SK-N-SH treated with all-trans-retinoic acid at 6 μM for 48 hours (cell line): ENCODE results near the gene GARNL3.

Experiments
- ATAC-seq: fragments of 200-7000 bp; cut with Tn5 transposase; 3 replicates; pipeline ENCODE4 v1.9.1; 2020; ENCODE audit warnings: mild to moderate bottlenecking, moderate library complexity
- BACH2 ChIP-seq: fragments of 250-450 bp; sonication (Bioruptor Pico); IDR thresholded peaks from 2 replicates; pipeline ENCODE4 v1.9.0; 2021; ENCODE audit warnings: mild to moderate bottlenecking, borderline replicate concordance
- CSDC2 ChIP-seq: fragments of 250-450 bp; sonication (Bioruptor Pico); IDR thresholded peaks from 2 replicates; pipeline ENCODE4 v1.5.0; 2020; ENCODE audit warnings: mild to moderate bottlenecking, moderate library complexity
- CSRNP3 ChIP-seq: fragments of 250-450 bp; sonication (Bioruptor Pico); IDR thresholded peaks from 2 replicates; pipeline ENCODE4 v1.5.1; 2021; ENCODE audit warnings: mild to moderate bottlenecking, moderate library complexity
- ESRRG ChIP-seq: fragments of 250-450 bp; sonication (Bioruptor Pico); IDR thresholded peaks from 2 replicates; pipeline ENCODE4 v1.6.1; 2021; ENCODE audit warnings: mild to moderate bottlenecking
- OSR1 ChIP-seq: fragments of 250-450 bp; sonication (Bioruptor Pico); IDR thresholded peaks from 2 replicates; pipeline ENCODE4 v1.8.0; 2022; ENCODE audit warnings: moderate library complexity, mild to moderate bottlenecking, inconsistent platforms
- RARB ChIP-seq: fragments of 250-450 bp; sonication (Bioruptor Pico); IDR thresholded peaks from 2 replicates; pipeline ENCODE4 v1.8.0; 2021; ENCODE audit warnings: mild to moderate bottlenecking, moderate library complexity
- TOX ChIP-seq: fragments of 250-450 bp; sonication (Bioruptor Pico); IDR thresholded peaks from 2 replicates; pipeline ENCODE4 v1.8.0; 2021; ENCODE audit warnings: mild to moderate bottlenecking, moderate library complexity, borderline replicate concordance
- ZC3H10 ChIP-seq: fragments of 250-450 bp; sonication (Bioruptor Pico); IDR thresholded peaks from 2 replicates; pipeline ENCODE4 v1.5.1; 2021; ENCODE audit warnings: mild to moderate bottlenecking, moderate library complexity
- ZFP3 ChIP-seq: fragments of 250-450 bp; sonication (Bioruptor Pico); IDR thresholded peaks from 2 replicates; pipeline ENCODE4 v1.5.0; 2020; ENCODE audit warnings: mild to moderate bottlenecking, moderate library complexity
- ZFP30 ChIP-seq: fragments of 450-650 bp; formaldehyde crosslinking; IDR thresholded peaks from 2 replicates; pipeline ENCODE4 v1.5.0; 2022; ENCODE audit warnings: mild to moderate bottlenecking, moderate library complexity
- ZNF70 ChIP-seq: fragments of 450-650 bp; formaldehyde crosslinking; IDR thresholded peaks from 2 replicates; pipeline ENCODE4 v1.5.0; 2020; ENCODE audit warnings: mild to moderate bottlenecking, moderate library complexity
- ZNF8 ChIP-seq: fragments of 450-650 bp; formaldehyde crosslinking; IDR thresholded peaks from 2 replicates; pipeline ENCODE4 v1.5.0; 2020; ENCODE audit warnings: mild to moderate bottlenecking, moderate library complexity
- TF ChIP-seq, protein P1 (sequence below): fragments of 250-450 bp; sonication (Bioruptor Pico); IDR thresholded peaks from 2 replicates; pipeline ENCODE4 v1.8.0; 2021; ENCODE audit warnings: low read depth, mild to moderate bottlenecking, moderate library complexity, borderline replicate concordance
- TF ChIP-seq, protein P2 (sequence below): fragments of 250-450 bp; sonication (Bioruptor Pico); IDR thresholded peaks from 2 replicates; pipeline ENCODE4 v1.8.0; 2020; ENCODE audit warnings: mild to moderate bottlenecking, moderate library complexity, borderline replicate concordance
- TF ChIP-seq, protein P3 (sequence below): fragments of 250-450 bp; sonication (Bioruptor Pico); IDR thresholded peaks from 2 replicates; pipeline ENCODE4 v1.5.1; 2020; ENCODE audit warnings: low read depth, mild to moderate bottlenecking, moderate library complexity

Gene GARNL3

DNA sequence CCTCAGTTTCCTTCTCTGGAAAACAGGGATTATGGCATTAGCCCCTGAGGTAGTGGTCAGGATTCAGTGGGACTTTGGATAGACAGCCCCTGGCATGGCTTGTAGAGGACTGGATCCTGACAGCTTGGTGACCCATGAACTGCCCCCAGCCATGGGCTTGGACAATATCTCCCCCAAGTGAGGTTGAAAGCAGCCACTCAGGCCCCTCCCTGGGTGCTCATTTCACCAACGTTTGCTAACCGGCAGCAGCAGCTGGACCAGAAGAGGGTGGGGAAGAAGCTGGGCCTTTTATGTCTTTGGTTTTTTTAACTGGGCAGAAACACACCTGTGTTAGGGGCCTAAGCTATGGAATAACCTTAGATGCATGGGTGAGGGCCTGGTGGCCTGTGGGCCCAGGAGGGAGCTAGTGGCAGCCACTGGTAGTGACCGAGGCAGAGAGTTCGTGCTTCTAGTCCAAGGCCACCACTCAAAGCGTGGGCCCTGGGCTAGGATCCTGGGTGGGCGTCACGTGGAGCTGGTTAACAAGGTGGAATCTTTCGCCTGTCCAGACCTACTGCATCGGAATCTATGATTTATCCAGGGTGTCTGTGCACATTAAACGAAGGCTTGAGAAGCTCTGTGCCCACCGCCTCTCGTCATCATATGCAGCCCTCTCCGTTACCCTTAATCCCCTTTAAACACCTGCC is 134.3 kb downstream of the GARNL3 start:
- no peak for ATAC-seq
- TF ChIP-seq ZNF70 (no peak), CSDC2 (CRISPR knock-in tag) (no peak), TOX (CRISPR knock-in tag) (no peak), RARB (CRISPR knock-in tag) (no peak), ZC3H10 (CRISPR knock-in tag) (no peak)
- TF ChIP-seq, protein P1, sequence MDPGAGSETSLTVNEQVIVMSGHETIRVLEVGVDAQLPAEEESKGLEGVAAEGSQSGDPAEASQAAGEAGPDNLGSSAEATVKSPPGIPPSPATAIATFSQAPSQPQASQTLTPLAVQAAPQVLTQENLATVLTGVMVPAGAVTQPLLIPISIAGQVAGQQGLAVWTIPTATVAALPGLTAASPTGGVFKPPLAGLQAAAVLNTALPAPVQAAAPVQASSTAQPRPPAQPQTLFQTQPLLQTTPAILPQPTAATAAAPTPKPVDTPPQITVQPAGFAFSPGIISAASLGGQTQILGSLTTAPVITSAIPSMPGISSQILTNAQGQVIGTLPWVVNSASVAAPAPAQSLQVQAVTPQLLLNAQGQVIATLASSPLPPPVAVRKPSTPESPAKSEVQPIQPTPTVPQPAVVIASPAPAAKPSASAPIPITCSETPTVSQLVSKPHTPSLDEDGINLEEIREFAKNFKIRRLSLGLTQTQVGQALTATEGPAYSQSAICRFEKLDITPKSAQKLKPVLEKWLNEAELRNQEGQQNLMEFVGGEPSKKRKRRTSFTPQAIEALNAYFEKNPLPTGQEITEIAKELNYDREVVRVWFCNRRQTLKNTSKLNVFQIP (CRISPR knock-in tag), result no peak
- TF ChIP-seq, protein P2, sequence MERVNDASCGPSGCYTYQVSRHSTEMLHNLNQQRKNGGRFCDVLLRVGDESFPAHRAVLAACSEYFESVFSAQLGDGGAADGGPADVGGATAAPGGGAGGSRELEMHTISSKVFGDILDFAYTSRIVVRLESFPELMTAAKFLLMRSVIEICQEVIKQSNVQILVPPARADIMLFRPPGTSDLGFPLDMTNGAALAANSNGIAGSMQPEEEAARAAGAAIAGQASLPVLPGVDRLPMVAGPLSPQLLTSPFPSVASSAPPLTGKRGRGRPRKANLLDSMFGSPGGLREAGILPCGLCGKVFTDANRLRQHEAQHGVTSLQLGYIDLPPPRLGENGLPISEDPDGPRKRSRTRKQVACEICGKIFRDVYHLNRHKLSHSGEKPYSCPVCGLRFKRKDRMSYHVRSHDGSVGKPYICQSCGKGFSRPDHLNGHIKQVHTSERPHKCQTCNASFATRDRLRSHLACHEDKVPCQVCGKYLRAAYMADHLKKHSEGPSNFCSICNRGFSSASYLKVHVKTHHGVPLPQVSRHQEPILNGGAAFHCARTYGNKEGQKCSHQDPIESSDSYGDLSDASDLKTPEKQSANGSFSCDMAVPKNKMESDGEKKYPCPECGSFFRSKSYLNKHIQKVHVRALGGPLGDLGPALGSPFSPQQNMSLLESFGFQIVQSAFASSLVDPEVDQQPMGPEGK, result no peak

DNA sequence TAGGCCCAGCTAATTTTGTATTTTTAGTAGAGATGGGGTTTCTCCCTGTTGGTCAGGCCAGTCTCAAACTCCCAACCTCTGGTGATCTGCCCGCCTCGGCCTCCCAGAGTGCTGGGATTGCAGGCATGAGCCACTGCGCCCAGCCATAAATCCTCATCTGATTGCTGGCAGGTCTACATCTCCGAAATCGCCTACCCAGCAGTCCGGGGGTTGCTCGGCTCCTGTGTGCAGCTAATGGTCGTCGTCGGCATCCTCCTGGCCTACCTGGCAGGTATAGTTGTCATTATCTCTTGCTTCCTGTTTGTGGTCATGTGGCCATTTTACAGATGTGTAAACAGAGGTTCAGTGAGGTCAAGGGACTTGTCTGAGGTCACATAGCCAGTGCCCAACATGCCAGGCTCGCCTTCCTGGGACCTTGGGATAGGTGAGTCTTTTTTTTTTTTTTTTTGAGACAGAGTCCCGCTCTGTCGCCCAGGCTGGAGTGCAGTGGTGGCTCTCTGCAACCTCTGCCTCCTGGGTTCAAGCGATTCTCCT is 135.2 kb downstream of the GARNL3 start:
- ATAC-seq, result no peak
- TF ChIP-seq, protein P3, sequence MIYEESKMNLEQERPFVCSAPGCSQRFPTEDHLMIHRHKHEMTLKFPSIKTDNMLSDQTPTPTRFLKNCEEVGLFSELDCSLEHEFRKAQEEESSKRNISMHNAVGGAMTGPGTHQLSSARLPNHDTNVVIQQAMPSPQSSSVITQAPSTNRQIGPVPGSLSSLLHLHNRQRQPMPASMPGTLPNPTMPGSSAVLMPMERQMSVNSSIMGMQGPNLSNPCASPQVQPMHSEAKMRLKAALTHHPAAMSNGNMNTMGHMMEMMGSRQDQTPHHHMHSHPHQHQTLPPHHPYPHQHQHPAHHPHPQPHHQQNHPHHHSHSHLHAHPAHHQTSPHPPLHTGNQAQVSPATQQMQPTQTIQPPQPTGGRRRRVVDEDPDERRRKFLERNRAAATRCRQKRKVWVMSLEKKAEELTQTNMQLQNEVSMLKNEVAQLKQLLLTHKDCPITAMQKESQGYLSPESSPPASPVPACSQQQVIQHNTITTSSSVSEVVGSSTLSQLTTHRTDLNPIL (CRISPR knock-in tag), result no peak
- no peak for TF ChIP-seq CSDC2 (CRISPR knock-in tag)
- TF ChIP-seq ESRRG (CRISPR knock-in tag), result no peak
- no peak for TF ChIP-seq CSRNP3 (CRISPR knock-in tag)
- no peak for TF ChIP-seq ZNF8 (CRISPR knock-in tag)
- TF ChIP-seq ZC3H10 (CRISPR knock-in tag), result no peak

GRCh38 chr9:127402401-127403090 is 138.0 kb downstream of the GARNL3 start:
- TF ChIP-seq, protein P1 (CRISPR knock-in tag), result no peak
- TF ChIP-seq, protein P2, result no peak
- ATAC-seq, result no peak

DNA sequence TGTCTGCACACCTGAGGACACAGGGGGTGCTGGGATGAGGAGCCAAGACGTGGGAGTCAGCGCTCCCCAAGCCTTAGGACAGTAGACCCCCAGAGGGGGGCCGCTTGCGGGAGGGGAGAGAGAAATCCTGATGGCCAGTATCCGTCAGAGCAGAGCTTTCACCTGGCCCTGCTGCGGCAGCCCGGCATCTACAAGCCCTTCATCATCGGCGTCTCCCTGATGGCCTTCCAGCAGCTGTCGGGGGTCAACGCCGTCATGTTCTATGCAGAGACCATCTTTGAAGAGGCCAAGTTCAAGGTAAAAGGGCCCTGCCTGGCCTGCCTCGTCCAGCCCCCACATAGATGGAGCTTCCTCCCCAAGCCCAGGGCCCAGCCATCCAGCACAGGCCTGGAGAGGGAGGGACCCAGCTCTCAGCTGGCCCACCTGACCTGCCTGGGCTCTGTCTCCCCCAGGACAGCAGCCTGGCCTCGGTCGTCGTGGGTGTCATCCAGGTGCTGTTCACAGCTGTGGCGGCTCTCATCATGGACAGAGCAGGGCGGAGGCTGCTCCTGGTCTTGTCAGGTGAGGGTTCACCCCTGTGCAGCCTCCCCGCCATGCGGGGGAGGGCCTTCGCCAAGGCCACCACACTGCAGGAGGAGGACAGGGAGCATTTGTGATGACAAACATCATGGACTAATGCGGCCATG is 139.1 kb downstream of the GARNL3 start:
- no peak for ATAC-seq

More for the DNA sequence above, 139.1 kb downstream of the GARNL3 start:
- TF ChIP-seq RARB (CRISPR knock-in tag) (no peak), OSR1 (CRISPR knock-in tag) (no peak), ZFP3 (CRISPR knock-in tag) (no peak), BACH2 (CRISPR knock-in tag) (no peak), ZFP30 (no peak), ZC3H10 (CRISPR knock-in tag) (no peak)
- TF ChIP-seq, protein P3 (CRISPR knock-in tag), result no peak
- TF ChIP-seq, protein P2, result no peak
- TF ChIP-seq, protein P1 (CRISPR knock-in tag), result no peak
